NT2/D1 (cell line): ENCODE data around the gene GCGR.

Experiments used
- DNase-seq: peaks from one replicate; pipeline ENCODE4 v3.0.0-alpha.2; 2011; ENCODE audit warnings: low read depth, low spot score
- H3K27me3 ChIP-seq: 2 replicates; pipeline ENCODE4 v1.6.0; 2011; ENCODE audit warnings: mild to moderate bottlenecking; ENCODE audit not compliant: insufficient read length, insufficient read depth
- H3K36me3 ChIP-seq: 2 replicates; pipeline ENCODE4 v1.6.1; 2011; ENCODE audit warnings: mild to moderate bottlenecking, low read length, mixed read lengths; ENCODE audit not compliant: insufficient read depth, insufficient read length
- H3K4me1 ChIP-seq: 2 replicates; pipeline ENCODE4 v1.5.1; 2011; ENCODE audit not compliant: insufficient read depth, insufficient read length
- H3K4me3 ChIP-seq: 2 replicates; pipeline ENCODE4 v1.5.1; 2011; ENCODE audit warnings: low read depth; ENCODE audit not compliant: insufficient read length
- H3K9ac ChIP-seq: 2 replicates; pipeline ENCODE4 v1.6.0; 2011; ENCODE audit warnings: low read depth; ENCODE audit not compliant: insufficient read length
- H3K9me3 ChIP-seq: 2 replicates; pipeline ENCODE4 v1.5.1; 2011; ENCODE audit warnings: mild to moderate bottlenecking, low read length; ENCODE audit not compliant: insufficient read depth
- SUZ12 ChIP-seq: IDR thresholded peaks from 2 replicates; pipeline ENCODE4 v1.6.1; 2011; ENCODE audit not compliant: insufficient read length, insufficient read depth; ENCODE audit errors: extremely low read depth
- YY1 ChIP-seq: IDR thresholded peaks from 2 replicates; pipeline ENCODE4 v1.6.1; 2011; ENCODE audit not compliant: insufficient read length, insufficient read depth
- ZNF274 ChIP-seq: IDR thresholded peaks from 2 replicates; pipeline ENCODE4 v1.6.1; 2011; ENCODE audit warnings: mild to moderate bottlenecking, low read depth, low read length

The GCGR gene

GRCh38 chr17:81842378-81842724 lies 38.4 kb downstream of the GCGR start:
- TF ChIP-seq ZNF274 = no peak
- no peak for TF ChIP-seq YY1
- TF ChIP-seq SUZ12 = no peak
- Histone ChIP-seq H3K4me3 (no peak overlapping the region), H3K9ac (no peak overlapping the region), H3K36me3 (peaks cover 58% of the 10 kb centered on the region), H3K4me1 (peaks cover 31% of the 10 kb centered on the region), H3K9me3 (no peaks in the 10 kb centered on the region), H3K27me3 (no peaks in the 10 kb centered on the region)
- DNase-seq = no peak

- no peak for TF ChIP-seq ZNF274
- no peak for TF ChIP-seq SUZ12
- TF ChIP-seq YY1 = no peak
- DNase-seq = no peak
- H3K4me1 ChIP-seq = peaks cover 30% of the 10 kb centered on the region
- H3K36me3 ChIP-seq = peaks cover 61% of the 10 kb centered on the region
- no peak overlapping the region for H3K4me3 ChIP-seq
- H3K27me3 ChIP-seq = no peaks in the 10 kb centered on the region
- no peaks in the 10 kb centered on the region for H3K9me3 ChIP-seq
- peak overlapping the region; percentile 22 for H3K9ac ChIP-seq
Observed at GRCh38 chr17:81842725-81843504, 39.0 kb downstream of the GCGR start.

GRCh38 chr17:81843713-81844326 lies 39.9 kb downstream of the GCGR start:
- no peak for DNase-seq
- Histone ChIP-seq H3K9me3 (no peaks in the 10 kb centered on the region), H3K9ac (no peak overlapping the region), H3K36me3 (peaks cover 66% of the 10 kb centered on the region), H3K27me3 (no peaks in the 10 kb centered on the region), H3K4me1 (peaks cover 25% of the 10 kb centered on the region), H3K4me3 (no peak overlapping the region)
- TF ChIP-seq SUZ12 = no peak
- no peak for TF ChIP-seq ZNF274
- no peak for TF ChIP-seq YY1

- DNase-seq = no peak
- no peak for TF ChIP-seq YY1
- no peak for TF ChIP-seq SUZ12
- no peak for TF ChIP-seq ZNF274
- peaks cover 70% of the 10 kb centered on the region for H3K36me3 ChIP-seq
- no peaks in the 10 kb centered on the region for H3K27me3 ChIP-seq
- no peak overlapping the region for H3K4me3 ChIP-seq
- peaks cover 19% of the 10 kb centered on the region for H3K4me1 ChIP-seq
- H3K9me3 ChIP-seq = no peaks in the 10 kb centered on the region
- H3K9ac ChIP-seq = no peak overlapping the region
Observed at GRCh38 chr17:81844327-81844851, 40.4 kb downstream of the GCGR start.

GRCh38 chr17:81844887-81845286 lies 40.9 kb downstream of the GCGR start:
- H3K4me1 ChIP-seq = peaks cover 18% of the 10 kb centered on the region

GRCh38 chr17:81845361-81845760 lies 41.4 kb downstream of the GCGR start:
- DNase-seq = no peak
- Histone ChIP-seq H3K9ac (no peak overlapping the region), H3K4me1 (peaks cover 16% of the 10 kb centered on the region), H3K9me3 (no peaks in the 10 kb centered on the region), H3K36me3 (peaks cover 73% of the 10 kb centered on the region), H3K27me3 (no peaks in the 10 kb centered on the region), H3K4me3 (no peak overlapping the region)
- TF ChIP-seq ZNF274 (no peak), SUZ12 (no peak), YY1 (no peak)

More at GRCh38 chr17:81844887-81845286, 40.9 kb downstream of the GCGR start:
- H3K4me3 ChIP-seq = no peak overlapping the region
- DNase-seq = no peak
- no peaks in the 10 kb centered on the region for H3K9me3 ChIP-seq
- H3K36me3 ChIP-seq = peaks cover 70% of the 10 kb centered on the region
- H3K27me3 ChIP-seq = no peaks in the 10 kb centered on the region
- H3K9ac ChIP-seq = no peak overlapping the region
- TF ChIP-seq SUZ12 (no peak), YY1 (no peak), ZNF274 (no peak)

- no peaks in the 10 kb centered on the region for H3K9me3 ChIP-seq
- H3K9ac ChIP-seq = no peak overlapping the region
- no peak for TF ChIP-seq YY1
- no peak for TF ChIP-seq ZNF274
- TF ChIP-seq SUZ12 = no peak
- no peak for DNase-seq
- H3K27me3 ChIP-seq = no peaks in the 10 kb centered on the region
- peaks cover 11% of the 10 kb centered on the region for H3K4me1 ChIP-seq
- no peak overlapping the region for H3K4me3 ChIP-seq
- H3K36me3 ChIP-seq = peaks cover 78% of the 10 kb centered on the region
Observed at GRCh38 chr17:81845881-81846742, 42.2 kb downstream of the GCGR start.
